PFSK-1 (cell line): ENCODE data around the gene NFE2L3. TPM values are rescaled to one million over a fixed set of nuclear protein-coding genes. Genes with fewer than 3 reads are reported as not detected.

Source experiments
- FOXP2 ChIP-seq: optimal IDR thresholded peaks from 2 replicates; pipeline ENCODE3; 2011; ENCODE audit warnings: borderline replicate concordance, control low read depth, inconsistent platforms; ENCODE audit not compliant: insufficient read depth; ENCODE audit errors: extremely low read length, extremely low read depth
- POLR2AphosphoS5 ChIP-seq: IDR thresholded peaks from 2 replicates; pipeline ENCODE4 v1.6.1; 2012; ENCODE audit warnings: low read depth, mild to moderate bottlenecking, control low read depth, low read length, moderate library complexity
- REST ChIP-seq, 2 experiments: IDR thresholded peaks; 2 replicates each; pipeline versions ENCODE4 v1.6.1 to v1.8.0; 2011 to 2012; ENCODE audit warnings: low read depth in 2 of 2, low read length in 2 of 2, control low read depth in 1 of 2, inconsistent platforms in 1 of 2, mild to moderate bottlenecking in 1 of 2, moderate library complexity in 1 of 2; ENCODE audit not compliant: insufficient read depth in 1 of 2
- SIN3A ChIP-seq: IDR thresholded peaks from 2 replicates; pipeline ENCODE4 v1.6.1; 2012; ENCODE audit warnings: mild to moderate bottlenecking, low read length, moderate library complexity, borderline replicate concordance; ENCODE audit not compliant: insufficient read depth
- TAF1 ChIP-seq: IDR thresholded peaks from 2 replicates; pipeline ENCODE4 v1.6.1; 2012; ENCODE audit warnings: low read length, control low read depth, borderline replicate concordance; ENCODE audit not compliant: insufficient read depth
- polyA plus RNA-seq: library from polyadenylated mRNA; unstranded; fragments of >200 nt; gene quantifications from one replicate; pipeline ENCODE4 v1.2.1, GENCODE V29; 2012; ENCODE audit warnings: low read depth, missing spikeins; ENCODE audit not compliant: insufficient read length

Gene NFE2L3, protein sequence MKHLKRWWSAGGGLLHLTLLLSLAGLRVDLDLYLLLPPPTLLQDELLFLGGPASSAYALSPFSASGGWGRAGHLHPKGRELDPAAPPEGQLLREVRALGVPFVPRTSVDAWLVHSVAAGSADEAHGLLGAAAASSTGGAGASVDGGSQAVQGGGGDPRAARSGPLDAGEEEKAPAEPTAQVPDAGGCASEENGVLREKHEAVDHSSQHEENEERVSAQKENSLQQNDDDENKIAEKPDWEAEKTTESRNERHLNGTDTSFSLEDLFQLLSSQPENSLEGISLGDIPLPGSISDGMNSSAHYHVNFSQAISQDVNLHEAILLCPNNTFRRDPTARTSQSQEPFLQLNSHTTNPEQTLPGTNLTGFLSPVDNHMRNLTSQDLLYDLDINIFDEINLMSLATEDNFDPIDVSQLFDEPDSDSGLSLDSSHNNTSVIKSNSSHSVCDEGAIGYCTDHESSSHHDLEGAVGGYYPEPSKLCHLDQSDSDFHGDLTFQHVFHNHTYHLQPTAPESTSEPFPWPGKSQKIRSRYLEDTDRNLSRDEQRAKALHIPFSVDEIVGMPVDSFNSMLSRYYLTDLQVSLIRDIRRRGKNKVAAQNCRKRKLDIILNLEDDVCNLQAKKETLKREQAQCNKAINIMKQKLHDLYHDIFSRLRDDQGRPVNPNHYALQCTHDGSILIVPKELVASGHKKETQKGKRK
- polyA plus RNA-seq: 3.9 TPM

DNA sequence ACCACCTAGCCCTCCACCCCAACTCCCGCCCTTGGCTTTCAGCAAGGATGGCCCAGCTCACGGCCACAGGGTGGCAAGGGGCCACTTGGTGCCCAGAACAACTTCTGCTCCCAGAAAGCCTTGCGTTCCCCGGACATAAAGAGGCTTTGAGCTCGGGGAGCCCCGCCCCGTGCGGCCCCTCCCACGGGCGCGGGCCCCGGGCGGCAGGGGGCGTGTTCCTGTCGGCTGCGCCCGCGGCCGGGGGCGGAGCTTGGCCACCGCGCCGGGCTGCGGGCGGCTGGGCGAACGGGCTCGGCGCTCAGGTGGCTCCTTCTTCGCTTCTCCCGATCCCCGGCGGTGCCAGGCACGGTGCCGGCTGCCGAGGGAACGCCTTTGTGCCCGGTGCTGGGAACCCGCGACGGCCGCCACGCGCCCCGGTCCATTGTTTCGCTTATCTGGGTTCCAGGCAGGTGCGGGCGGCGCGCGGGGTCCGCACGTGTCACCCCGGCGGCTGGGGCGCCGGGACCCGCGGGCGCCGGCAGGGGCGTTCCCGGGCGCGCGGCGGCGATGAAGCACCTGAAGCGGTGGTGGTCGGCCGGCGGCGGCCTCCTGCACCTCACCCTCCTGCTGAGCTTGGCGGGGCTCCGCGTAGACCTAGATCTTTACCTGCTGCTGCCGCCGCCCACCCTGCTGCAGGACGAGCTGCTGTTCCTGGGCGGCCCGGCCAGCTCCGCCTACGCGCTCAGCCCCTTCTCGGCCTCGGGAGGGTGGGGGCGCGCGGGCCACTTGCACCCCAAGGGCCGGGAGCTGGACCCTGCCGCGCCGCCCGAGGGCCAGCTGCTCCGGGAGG lies at the start of gene NFE2L3:
NFE2L3 (plus strand) TSS at position 246 of the 829 bp plus-strand sequence; CDS start at position 547, 301 bp downstream.
- TF ChIP-seq TAF1: 0 out of 2 replicates have a peak, but pooled peaks have one; percentile 23
- no peak for TF ChIP-seq REST (IDR thresholded peaks at IDR 0.05; ENCODE audit: insufficient read depth in 1 of 2, low read depth in 2 of 2, low read length in 2 of 2)
- TF ChIP-seq FOXP2: no peak
- no peak for TF ChIP-seq SIN3A
- TF ChIP-seq POLR2AphosphoS5: peak; percentile 43; the same call in 1 of the 2 replicates

DNA sequence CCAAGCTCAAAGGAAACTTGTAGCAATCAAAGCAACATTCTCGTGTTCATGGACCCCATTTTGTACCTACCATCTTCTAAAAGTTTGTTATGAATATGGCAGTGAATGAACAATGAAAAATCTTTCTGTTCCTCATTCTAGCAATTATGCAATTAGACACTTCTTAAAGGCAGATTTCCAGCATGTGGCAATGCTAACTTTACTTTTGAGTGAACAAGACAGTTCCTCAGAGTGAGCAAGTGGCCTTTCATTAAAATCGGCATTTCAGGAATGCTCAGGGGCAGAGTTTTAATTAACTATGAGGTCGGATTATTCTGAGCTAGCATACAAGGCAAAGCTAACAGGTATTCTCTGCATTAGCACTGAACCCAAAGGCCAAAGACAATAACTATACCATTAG lies 48.4 kb upstream of the NFE2L3 start:
- no peak for TF ChIP-seq SIN3A
- TF ChIP-seq TAF1: no peak
- no peak for TF ChIP-seq FOXP2

DNA sequence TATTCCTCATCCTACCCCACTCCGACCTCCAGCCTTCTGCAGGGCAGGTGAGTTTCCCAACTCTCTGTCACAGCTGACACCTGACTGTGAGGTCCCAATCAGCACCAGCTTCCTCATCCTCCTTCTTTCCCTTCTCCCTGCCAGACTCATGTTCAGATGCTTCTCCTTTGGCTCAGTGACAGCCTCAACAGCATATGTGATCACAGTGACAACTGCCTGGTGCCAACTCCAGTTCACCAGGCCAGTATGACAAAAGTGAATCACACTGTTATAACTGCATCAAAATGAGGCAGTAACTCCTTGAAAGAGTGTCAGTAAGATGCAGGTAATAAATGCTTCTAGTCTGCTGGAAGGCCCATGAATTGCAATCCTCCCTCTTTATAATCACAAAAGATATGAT lies 46.8 kb upstream of the NFE2L3 start:
- no peak for TF ChIP-seq REST (IDR thresholded peaks at IDR 0.05; ENCODE audit: insufficient read depth in 1 of 2, low read depth in 2 of 2, low read length in 2 of 2)
- no peak for TF ChIP-seq POLR2AphosphoS5
- no peak for TF ChIP-seq FOXP2
- no peak for TF ChIP-seq SIN3A
- TF ChIP-seq TAF1: no peak

GRCh38 chr7:26105931-26106330 lies 46.1 kb upstream of the NFE2L3 start:
- TF ChIP-seq FOXP2 (no peak), POLR2AphosphoS5 (no peak), REST (IDR thresholded peaks at IDR 0.05; ENCODE audit: insufficient read depth in 1 of 2, low read depth in 2 of 2, low read length in 2 of 2) (no peak), SIN3A (no peak), TAF1 (no peak)

GRCh38 chr7:26112203-26112740 lies 39.7 kb upstream of the NFE2L3 start:
- TF ChIP-seq REST (IDR thresholded peaks at IDR 0.05; ENCODE audit: insufficient read depth in 1 of 2, low read depth in 2 of 2, low read length in 2 of 2) (no peak), FOXP2 (no peak), SIN3A (no peak), POLR2AphosphoS5 (no peak)
